Effector memory CD4-positive, alpha-beta T cell (primary cell): Measurements from ENCODE around the gene ACBD4.

Experiments
- DNase-seq, 3 donors: peaks; one replicate each; pipeline ENCODE4 v3.0.0-alpha.2; 2020
- H3K27ac ChIP-seq: 2 replicates; pipeline ENCODE4 v1.7.0; 2013; ENCODE audit warnings: mild to moderate bottlenecking, low read length, moderate library complexity; ENCODE audit not compliant: insufficient read depth, poor library complexity, severe bottlenecking
- H3K27me3 ChIP-seq: replicated peaks from 2 replicates; pipeline ENCODE4 v1.7.0; 2013; ENCODE audit warnings: mild to moderate bottlenecking, low read length; ENCODE audit not compliant: insufficient read depth, control insufficient read depth, poor library complexity, severe bottlenecking
- H3K36me3 ChIP-seq: 2 replicates; pipeline ENCODE4 v1.7.0; 2013; ENCODE audit warnings: mild to moderate bottlenecking, low read length, moderate library complexity; ENCODE audit not compliant: control insufficient read depth, insufficient read depth
- H3K4me1 ChIP-seq: 2 replicates; pipeline ENCODE4 v1.7.0; 2013; ENCODE audit warnings: low read length, mild to moderate bottlenecking; ENCODE audit not compliant: control insufficient read depth, insufficient read depth, poor library complexity, severe bottlenecking
- H3K4me3 ChIP-seq: 2 replicates; pipeline ENCODE4 v1.7.0; 2013; ENCODE audit warnings: low read length, low read depth, mild to moderate bottlenecking; ENCODE audit not compliant: insufficient read depth, poor library complexity, severe bottlenecking
- H3K9me3 ChIP-seq: 2 replicates; pipeline ENCODE4 v1.7.0; 2013; ENCODE audit warnings: mild to moderate bottlenecking, low read length, moderate library complexity; ENCODE audit not compliant: control insufficient read depth

Gene ACBD4

DNA sequence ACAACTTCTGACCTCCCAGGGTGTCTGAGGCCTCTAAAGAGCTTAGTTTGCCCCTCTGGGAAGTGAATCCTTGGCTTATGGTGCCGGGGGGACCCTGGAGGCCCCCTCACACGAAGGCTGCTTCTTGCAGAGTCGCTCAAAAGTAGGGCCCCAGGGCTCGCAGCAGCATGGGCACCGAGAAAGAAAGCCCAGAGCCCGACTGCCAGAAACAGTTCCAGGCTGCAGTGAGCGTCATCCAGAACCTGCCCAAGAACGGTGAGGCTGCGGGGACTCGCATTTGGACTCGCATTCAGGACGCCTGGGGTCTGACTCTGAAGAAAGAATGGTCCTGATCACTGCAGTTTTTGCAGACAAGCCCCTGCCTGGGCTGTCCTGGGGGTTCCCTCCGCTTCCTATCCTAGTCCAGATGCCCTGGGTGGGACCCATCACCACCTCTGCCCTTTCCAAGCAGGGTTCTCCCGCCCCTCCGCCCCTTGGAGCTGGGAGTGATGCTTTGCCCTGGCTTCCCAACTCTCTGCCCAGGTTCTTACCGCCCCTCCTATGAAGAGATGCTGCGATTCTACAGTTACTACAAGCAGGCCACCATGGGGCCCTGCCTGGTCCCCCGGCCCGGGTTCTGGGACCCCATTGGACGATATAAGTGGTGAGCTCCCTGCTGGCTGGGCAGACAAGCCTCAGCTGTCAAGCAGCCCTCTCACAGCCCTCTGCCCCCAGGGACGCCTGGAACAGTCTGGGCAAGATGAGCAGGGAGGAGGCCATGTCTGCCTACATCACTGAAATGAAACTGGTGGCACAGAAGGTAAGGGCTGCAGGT is 698 bp downstream of the ACBD4 start:
- Histone ChIP-seq H3K36me3 (no peaks in the 10 kb centered on the region), H3K4me1 (peaks cover 19% of the 10 kb centered on the region), H3K27ac (peak overlapping the region; percentile 81), H3K27me3 (no peaks in the 10 kb centered on the region), H3K4me3 (peak overlapping the region; percentile 96), H3K9me3 (no peaks in the 10 kb centered on the region)
- DNase-seq = no peak

DNA sequence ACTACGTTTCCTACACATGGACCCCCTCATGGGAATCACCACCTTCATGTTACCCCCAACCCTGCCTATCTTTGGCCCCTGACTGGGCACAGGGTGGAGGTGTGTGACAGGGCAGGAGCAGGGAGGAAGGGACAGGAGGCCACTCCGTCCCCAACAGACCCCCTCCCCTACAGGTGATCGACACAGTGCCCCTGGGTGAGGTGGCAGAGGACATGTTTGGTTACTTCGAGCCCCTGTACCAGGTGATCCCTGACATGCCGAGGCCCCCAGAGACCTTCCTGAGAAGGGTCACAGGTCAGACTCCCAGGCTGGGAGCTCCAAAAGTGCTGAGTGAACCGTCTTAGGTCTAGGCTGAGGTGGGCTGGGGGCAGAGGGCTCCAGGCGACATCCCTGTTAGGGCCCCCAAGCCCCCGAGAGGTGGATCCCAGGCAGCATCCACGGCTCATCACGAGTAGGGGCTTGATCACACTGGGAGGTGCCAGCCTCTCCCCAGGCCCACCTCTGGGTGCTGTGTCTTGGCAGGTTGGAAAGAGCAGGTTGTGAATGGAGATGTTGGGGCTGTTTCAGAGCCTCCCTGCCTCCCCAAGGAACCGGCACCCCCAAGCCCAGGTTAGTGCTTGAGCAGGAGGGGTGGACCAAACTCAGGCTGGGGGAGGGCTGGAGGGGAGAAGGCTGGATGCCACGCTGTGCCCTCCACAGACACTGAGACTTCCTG is 1.5 kb downstream of the ACBD4 start:
- H3K9me3 ChIP-seq = no peaks in the 10 kb centered on the region
- H3K27me3 ChIP-seq = no peaks in the 10 kb centered on the region
- peaks cover 24% of the 10 kb centered on the region for H3K4me1 ChIP-seq
- no peak overlapping the region for H3K27ac ChIP-seq
- no peak for DNase-seq
- no peak overlapping the region for H3K4me3 ChIP-seq
- no peaks in the 10 kb centered on the region for H3K36me3 ChIP-seq

DNA sequence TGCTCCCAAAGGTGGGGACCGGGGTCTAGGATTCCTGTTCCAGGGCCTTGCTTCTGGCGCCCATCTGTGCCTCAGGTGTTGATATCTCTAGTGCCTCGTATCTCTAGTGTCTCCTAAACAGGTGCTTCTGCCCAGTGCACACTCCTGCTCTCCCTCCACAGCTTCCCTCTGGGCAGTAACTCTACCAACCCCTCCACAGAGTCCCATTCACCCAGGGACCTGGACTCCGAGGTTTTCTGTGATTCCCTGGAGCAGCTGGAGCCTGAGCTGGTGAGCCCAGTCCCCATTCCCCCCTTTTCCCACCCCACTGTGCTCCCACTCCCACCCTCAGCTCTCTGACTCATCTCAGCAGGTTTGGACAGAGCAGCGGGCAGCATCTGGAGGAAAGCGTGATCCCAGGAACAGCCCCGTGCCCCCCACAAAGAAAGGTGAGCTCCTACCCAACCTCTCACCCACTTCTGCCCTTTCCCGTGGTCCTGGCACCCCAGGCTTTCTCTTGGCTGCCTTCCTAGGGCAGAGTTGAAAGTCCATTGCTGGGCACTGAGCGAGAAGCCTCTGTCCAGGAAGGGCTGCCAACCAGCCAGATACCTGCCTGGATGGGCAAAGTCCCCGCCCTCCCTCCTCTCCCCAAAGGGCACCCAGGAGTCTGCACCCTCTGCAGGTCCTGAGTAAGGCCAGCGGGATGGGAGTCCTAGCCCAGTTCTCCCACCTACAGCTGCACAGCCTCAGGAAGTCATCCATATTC is 2.2 kb downstream of the ACBD4 start:
- Histone ChIP-seq H3K9me3 (no peaks in the 10 kb centered on the region), H3K36me3 (no peaks in the 10 kb centered on the region), H3K27me3 (no peaks in the 10 kb centered on the region), H3K4me1 (peaks cover 24% of the 10 kb centered on the region), H3K4me3 (no peak overlapping the region), H3K27ac (no peak overlapping the region)
- no peak for DNase-seq

DNA sequence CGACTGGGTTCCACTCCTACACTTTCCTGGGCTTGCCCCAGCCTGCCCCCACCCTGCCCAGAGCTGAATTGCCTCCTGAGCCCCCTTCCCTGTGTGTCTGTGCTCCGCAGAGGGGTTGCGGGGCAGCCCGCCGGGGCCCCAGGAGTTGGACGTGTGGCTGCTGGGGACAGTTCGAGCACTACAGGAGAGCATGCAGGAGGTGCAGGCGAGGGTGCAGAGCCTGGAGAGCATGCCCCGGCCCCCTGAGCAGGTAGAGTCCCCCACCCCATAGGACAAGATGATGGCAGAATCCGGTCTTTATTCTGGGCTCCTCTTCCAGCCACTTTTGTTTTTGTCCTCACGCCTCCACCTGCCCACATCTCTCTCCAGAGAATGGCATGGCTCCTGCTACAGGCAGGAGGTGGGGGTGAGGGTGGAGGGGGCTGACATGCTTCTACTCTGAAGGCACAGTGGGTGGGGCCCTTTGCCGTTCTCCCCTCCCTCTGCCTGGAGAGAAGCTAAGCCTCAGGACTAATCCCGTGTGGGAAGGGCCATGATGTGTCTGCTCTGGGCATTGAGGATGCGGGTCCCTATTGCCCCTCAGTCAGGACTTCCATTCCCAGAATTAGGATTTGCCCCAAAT is 3.5 kb downstream of the ACBD4 start:
- Histone ChIP-seq H3K27ac (no peak overlapping the region), H3K9me3 (no peaks in the 10 kb centered on the region), H3K4me1 (peaks cover 28% of the 10 kb centered on the region), H3K27me3 (no peaks in the 10 kb centered on the region), H3K4me3 (no peak overlapping the region), H3K36me3 (no peaks in the 10 kb centered on the region)
- no peak for DNase-seq

DNA sequence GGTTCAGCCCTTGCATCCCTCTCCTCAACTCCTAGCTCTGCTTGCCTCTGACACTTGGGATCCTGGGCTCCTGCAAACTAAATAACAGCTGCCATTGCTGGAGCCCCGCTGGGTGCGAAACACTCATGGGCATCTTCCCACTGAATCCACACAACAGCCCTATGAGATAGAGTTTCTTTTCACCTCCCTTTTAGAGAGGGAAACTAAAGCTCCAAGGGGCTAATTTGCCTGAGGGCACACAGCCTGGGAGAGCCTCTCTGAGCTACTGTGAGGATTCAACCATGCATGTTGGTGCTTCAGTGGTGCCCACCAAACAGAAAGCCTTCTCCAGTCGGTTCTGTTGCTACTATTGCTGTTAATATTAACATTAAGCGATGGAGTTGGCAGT is 4.0 kb downstream of the ACBD4 start:
- DNase-seq = no peak
- Histone ChIP-seq H3K4me1 (peaks cover 30% of the 10 kb centered on the region), H3K36me3 (no peaks in the 10 kb centered on the region), H3K9me3 (no peaks in the 10 kb centered on the region), H3K4me3 (no peak overlapping the region), H3K27ac (no peak overlapping the region), H3K27me3 (no peaks in the 10 kb centered on the region)

GRCh38 chr17:45143094-45143670 is 7.7 kb downstream of the ACBD4 start:
- Histone ChIP-seq H3K4me1 (peaks cover 25% of the 10 kb centered on the region), H3K27me3 (no peaks in the 10 kb centered on the region), H3K4me3 (no peak overlapping the region), H3K27ac (no peak overlapping the region), H3K9me3 (no peaks in the 10 kb centered on the region), H3K36me3 (no peaks in the 10 kb centered on the region)
- DNase-seq = no peak

DNA sequence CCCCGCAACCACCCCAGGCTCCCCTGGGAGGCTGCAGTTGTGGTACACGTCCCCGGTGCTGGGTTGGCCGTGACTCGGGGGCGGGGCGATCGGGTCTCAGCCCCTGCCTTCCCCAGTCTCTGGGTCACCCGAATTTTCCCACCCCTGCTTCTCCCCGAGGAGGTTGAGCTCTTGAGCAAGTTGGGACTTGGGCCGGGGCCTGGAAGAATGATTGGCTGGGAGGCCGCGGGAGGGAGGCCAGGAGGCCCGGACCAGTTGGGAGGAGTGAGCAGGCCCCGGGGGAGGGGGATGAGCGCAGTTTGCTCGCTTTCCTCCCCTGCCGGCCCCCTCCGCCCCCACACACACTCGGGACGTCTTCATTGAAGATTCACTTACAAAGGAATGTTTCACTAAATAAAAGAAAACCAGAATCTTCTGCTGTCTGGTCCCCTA is 8.3 kb downstream of the ACBD4 start:
- Histone ChIP-seq H3K36me3 (no peaks in the 10 kb centered on the region), H3K4me3 (peak overlapping the region; percentile 44), H3K27ac (peak overlapping the region; percentile 31), H3K4me1 (peaks cover 25% of the 10 kb centered on the region), H3K9me3 (no peaks in the 10 kb centered on the region), H3K27me3 (no peaks in the 10 kb centered on the region)
- DNase-seq = no peak

GRCh38 chr17:45144199-45145034 is 8.9 kb downstream of the ACBD4 start:
- DNase-seq = no peak

GRCh38 chr17:45145035-45145389 is 9.5 kb downstream of the ACBD4 start:
- H3K27me3 ChIP-seq = no peaks in the 10 kb centered on the region
- H3K4me1 ChIP-seq = peaks cover 25% of the 10 kb centered on the region
- H3K9me3 ChIP-seq = no peaks in the 10 kb centered on the region
- DNase-seq = no peak
- H3K27ac ChIP-seq = no peak overlapping the region
- H3K4me3 ChIP-seq = no peak overlapping the region
- H3K36me3 ChIP-seq = no peaks in the 10 kb centered on the region

More at GRCh38 chr17:45144199-45145034, 8.9 kb downstream of the ACBD4 start:
- H3K27me3 ChIP-seq = no peaks in the 10 kb centered on the region
- H3K27ac ChIP-seq = peak overlapping the region; percentile 31
- H3K4me3 ChIP-seq = peak overlapping the region; percentile 44
- no peaks in the 10 kb centered on the region for H3K36me3 ChIP-seq
- no peaks in the 10 kb centered on the region for H3K9me3 ChIP-seq
- peaks cover 25% of the 10 kb centered on the region for H3K4me1 ChIP-seq
